Measurements from ENCODE around the gene SLIT3. TPM values are rescaled to one million over a fixed set of nuclear protein-coding genes. Genes with fewer than 3 reads are reported as not detected.

The SLIT3 gene
- 0.88 and 1.3 TPM in 2 replicates for total RNA-seq

GRCh38 chr5:169300468-169301385, at the start of gene SLIT3:
TSS of gene SLIT3 (minus strand) at chr5:169301139. CDS start at chr5:169300709, 430 bp downstream.

All from airway epithelial cell (primary cell).